NOMO-1 treated with DMSO at 0.1 percent for 48 hours (cell line): Measurements from ENCODE around the gene NOC4L.
"Not testable (repeated sequence)": the region's sequence is repeated elsewhere in the genome, so short reads cannot be mapped to it uniquely, and the experiment has no call there.

ENCODE experiments used
- DNase-seq: peaks from one replicate; lab custom pipeline; 2025; ENCODE audit not compliant: unreplicated experiment; lab: John Stamatoyannopoulos, UW

Gene NOC4L

GRCh38 chr12:132123970-132124765 is 20.1 kb upstream of the NOC4L start:
- no peak for DNase-seq

- DNase-seq = no peak
These were observed 19.4 kb upstream of the NOC4L start for GRCh38 chr12:132124766-132125425.

GRCh38 chr12:132125736-132126135 is 18.5 kb upstream of the NOC4L start:
- no peak for DNase-seq

GRCh38 chr12:132127041-132127440 is 17.2 kb upstream of the NOC4L start:
- no peak for DNase-seq

- DNase-seq = no peak
These were observed 15.2 kb upstream of the NOC4L start for GRCh38 chr12:132129007-132129406.

- no peak for DNase-seq
These were observed 13.6 kb upstream of the NOC4L start for GRCh38 chr12:132130690-132131089.

- no peak for DNase-seq
These were observed 13.0 kb upstream of the NOC4L start for GRCh38 chr12:132131229-132131628.

- DNase-seq = no peak
These were observed 12.3 kb upstream of the NOC4L start for GRCh38 chr12:132131952-132132351.

GRCh38 chr12:132132609-132133430 is 11.4 kb upstream of the NOC4L start:
- DNase-seq = no peak

- DNase-seq = no peak
These were observed 10.2 kb upstream of the NOC4L start for GRCh38 chr12:132133952-132134652.

GRCh38 chr12:132134653-132135183 is 9.5 kb upstream of the NOC4L start:
- not testable (repeated sequence) for DNase-seq

GRCh38 chr12:132136226-132136625 is 8.0 kb upstream of the NOC4L start:
- not testable (repeated sequence) for DNase-seq

- DNase-seq = no peak
These were observed 6.7 kb upstream of the NOC4L start for GRCh38 chr12:132137483-132138125.

GRCh38 chr12:132138941-132139871 is 5.1 kb upstream of the NOC4L start:
- DNase-seq = no peak

- no peak for DNase-seq
These were observed 4.3 kb upstream of the NOC4L start for GRCh38 chr12:132139912-132140311.

GRCh38 chr12:132140501-132140900 is 3.8 kb upstream of the NOC4L start:
- DNase-seq = no peak

GRCh38 chr12:132140918-132141841 is 3.1 kb upstream of the NOC4L start:
- DNase-seq = no peak
